Sciatic nerve (tissue), 2 donors: ENCODE data around the gene NMBR. TPM values are rescaled to one million over a fixed set of nuclear protein-coding genes. Genes with fewer than 3 reads are reported as not detected.
"Not testable (repeated sequence)": the region's sequence is repeated elsewhere in the genome, so short reads cannot be mapped to it uniquely, and the experiment has no call there.

Source experiments
- ATAC-seq: fragments of 200-7000 bp; cut with Tn5 transposase; one replicate; pipeline ENCODE4 v1.9.1; 2020; ENCODE audit warnings: mild to moderate bottlenecking, moderate library complexity
- DNase-seq: peaks from one replicate; pipeline ENCODE4 v3.0.0-alpha.2; 2020; ENCODE audit warnings: low spot score
- intact Hi-C: fragments of 100-400 bp; cut with DNase I; formaldehyde crosslinking; loops from one replicate; pipeline ENCODE4 v1.14.2; 2022
- total RNA-seq: library from RNA; stranded (reverse); fragmentation: NEBNext Ultra II Directional; extraction: Animal tissue kit (Norgen Biotek cat#: 25700); gene quantifications from one replicate; pipeline ENCODE4 v1.2.1, GENCODE V29; 2021
- donor health status: DM: no; HTN: no; CAD: no.
- donor health status: DM: no; HTN: no; CAD: no.

Gene NMBR
- total RNA-seq, 1 donor from 2014 or later: 0.45 TPM

DNA sequence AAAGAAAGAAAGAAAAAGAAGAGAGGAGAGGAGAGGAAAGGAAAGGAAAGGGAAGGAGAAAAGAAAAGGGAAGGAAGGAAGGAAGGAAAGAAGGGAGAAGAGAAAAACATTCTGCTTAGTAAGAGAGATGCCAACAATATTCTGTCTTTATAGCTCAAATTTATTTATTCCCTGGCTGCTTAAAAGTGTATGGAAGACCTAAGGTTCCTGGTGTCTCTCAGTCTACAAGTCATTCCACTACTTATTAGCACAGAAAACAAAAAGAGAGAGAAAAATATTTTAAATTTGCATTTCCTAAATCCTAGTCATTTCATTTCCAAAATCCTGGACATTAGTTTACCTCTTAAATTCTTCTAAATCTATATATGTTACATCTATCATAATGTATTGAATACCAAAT lies 67.8 kb downstream of the NMBR start:
- DNase-seq (no peak), ATAC-seq (no peak)
- intact Hi-C loops: no loop called here

GRCh38 chr6:142075516-142076101 lies 71.3 kb downstream of the NMBR start:
- no peak for DNase-seq
- intact Hi-C loops: no loop called here

GRCh38 chr6:142074516-142074915 lies 72.4 kb downstream of the NMBR start:
- DNase-seq (no peak), ATAC-seq (no peak)
- intact Hi-C loops: no loop called here

More at GRCh38 chr6:142075516-142076101, 71.3 kb downstream of the NMBR start:
- no peak for ATAC-seq

DNA sequence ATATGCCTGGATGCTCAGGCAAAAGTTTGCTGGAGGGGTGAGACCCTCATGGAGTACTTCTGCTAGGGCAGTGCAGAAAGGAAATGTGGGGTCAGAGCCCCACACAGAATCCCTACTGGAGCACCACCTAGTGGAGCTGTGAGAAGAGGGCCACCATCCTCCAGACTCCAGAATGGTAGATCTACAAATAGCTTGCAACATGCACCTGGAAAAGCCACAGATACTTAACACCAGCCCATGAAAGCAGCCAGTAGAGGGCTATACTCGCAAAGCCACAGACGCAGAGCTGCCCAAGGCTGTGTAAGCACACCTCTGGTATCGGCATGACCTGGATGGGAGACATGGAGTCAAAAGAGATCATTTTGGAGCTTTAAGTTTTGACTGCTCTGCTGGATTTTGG lies 74.9 kb downstream of the NMBR start:
- intact Hi-C loops: no loop called here

DNA sequence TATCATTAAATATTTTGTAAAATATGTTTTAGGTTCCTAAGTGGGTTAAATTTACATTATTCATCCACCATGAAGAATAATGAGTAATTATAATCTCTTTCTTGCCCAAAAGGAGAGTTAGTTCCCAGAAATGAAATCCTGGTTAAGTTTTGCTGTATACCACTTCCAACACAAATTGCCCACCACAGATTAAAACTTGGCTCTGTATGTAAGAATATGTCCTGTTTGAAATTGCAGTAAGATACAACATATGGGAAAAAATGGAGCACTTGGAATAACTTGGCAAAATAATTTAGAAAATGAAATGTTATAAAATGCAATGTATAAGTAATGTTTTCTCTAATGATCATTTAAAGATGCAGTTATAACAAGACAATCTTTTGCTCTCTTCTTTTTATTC lies 78.5 kb downstream of the NMBR start:
- DNase-seq (no peak), ATAC-seq (no peak)
- intact Hi-C loops: no loop called here

More for the DNA sequence above, 74.9 kb downstream of the NMBR start:
- ATAC-seq: no peak
- DNase-seq: no peak

GRCh38 chr6:142062861-142063260 lies 84.1 kb downstream of the NMBR start:
- intact Hi-C loops, DNase-seq, ATAC-seq: not testable (repeated sequence)

- ATAC-seq (no peak), DNase-seq (no peak)
- intact Hi-C loops: no loop called here
Observed at GRCh38 chr6:142058551-142059290, 88.2 kb downstream of the NMBR start.

GRCh38 chr6:142055219-142055618 lies 91.7 kb downstream of the NMBR start:
- ATAC-seq: no peak

GRCh38 chr6:142051404-142051803 lies 95.5 kb downstream of the NMBR start:
- ATAC-seq (no peak), DNase-seq (no peak)
- intact Hi-C loops: no loop called here

More at GRCh38 chr6:142055219-142055618, 91.7 kb downstream of the NMBR start:
- intact Hi-C loops: no loop called here
- DNase-seq: no peak

GRCh38 chr6:142048593-142048980 lies 98.3 kb downstream of the NMBR start:
- intact Hi-C loops: no loop called here
- no peak for ATAC-seq
- DNase-seq: no peak

DNA sequence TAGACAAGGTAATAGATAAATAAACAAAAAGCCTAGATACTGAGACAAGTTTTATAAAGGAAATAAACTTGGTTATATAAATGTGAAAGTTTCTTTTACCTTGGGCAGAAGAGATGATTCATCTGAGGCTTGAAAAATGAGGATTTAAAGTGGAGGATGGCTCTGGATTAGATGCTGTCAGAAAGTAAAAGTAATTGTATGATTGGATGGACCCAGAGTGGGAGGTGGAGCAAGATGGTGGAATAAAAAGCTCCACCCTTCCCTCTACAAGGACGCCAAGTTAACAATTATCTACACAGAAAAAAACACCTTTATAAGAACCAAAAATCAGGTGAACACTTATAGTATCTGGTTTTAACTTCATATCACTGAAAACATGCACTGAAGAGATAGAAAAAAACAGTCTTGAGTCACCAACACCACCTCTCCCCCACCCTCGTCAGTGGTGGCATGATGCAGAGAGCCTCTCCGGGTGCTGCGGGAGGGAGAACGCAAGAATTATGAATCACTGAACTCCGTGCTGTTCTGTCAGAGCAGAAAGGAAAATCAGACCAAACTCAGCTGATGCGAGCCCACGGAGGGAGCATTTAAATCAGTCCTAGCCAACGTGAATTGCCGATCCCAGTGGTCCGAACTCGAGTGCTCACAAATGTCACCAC lies 98.9 kb downstream of the NMBR start:
- no peak for ATAC-seq
- DNase-seq: no peak
- intact Hi-C loops: no loop called here

DNA sequence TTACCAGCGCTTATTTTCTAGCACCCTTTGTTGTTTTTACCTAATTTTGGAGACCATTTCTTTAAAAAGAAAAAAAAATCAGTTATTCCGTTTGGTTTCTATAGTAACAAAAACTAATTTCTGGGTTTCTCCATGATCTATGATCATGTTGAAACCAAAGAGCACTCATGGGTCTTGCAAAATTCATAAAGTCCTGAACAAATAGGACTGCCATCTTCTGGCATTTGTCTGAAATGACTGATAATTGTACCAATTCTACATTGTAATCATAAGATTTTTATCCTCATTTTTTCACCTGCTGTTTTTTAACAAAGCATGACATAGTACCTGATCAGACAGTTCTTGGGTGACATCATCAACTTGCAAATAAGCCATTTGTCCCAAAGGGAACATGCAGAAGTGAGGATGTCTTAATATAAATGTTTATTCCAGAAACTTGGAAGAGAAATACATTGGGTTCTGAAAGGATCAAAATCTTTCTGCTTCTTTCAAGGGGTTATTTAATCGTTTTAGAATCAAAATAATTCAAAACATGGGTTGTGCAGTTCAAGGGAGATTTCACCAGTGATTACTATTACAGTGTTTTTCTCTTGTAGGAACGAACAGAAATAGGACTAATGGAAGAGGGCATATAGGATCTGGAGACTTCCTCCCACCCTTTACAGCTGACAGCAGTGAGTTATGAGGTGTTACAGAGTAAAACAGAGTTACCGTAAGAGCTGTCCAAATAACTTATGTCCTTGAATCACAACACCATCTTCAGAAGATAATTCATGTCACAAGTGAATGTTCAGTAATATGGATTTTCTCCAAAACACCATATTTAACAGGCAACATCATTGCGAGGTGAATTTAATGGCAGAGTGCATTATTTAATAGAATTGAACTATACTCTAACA lies 101.3 kb downstream of the NMBR start:
- ATAC-seq: peak; percentile 56
- intact Hi-C loops: no loop called here
- no peak for DNase-seq

- no peak for DNase-seq
- intact Hi-C loops: no loop called here
- ATAC-seq: no peak
Observed at GRCh38 chr6:142035890-142036289, 111.0 kb downstream of the NMBR start.

- intact Hi-C loops: no loop called here
- no peak for ATAC-seq
- DNase-seq: no peak
Observed at GRCh38 chr6:142031035-142031434, 115.9 kb downstream of the NMBR start.

- DNase-seq (no peak), ATAC-seq (no peak)
- intact Hi-C loops: no loop called here
Observed at GRCh38 chr6:142030115-142030619, 116.8 kb downstream of the NMBR start.

DNA sequence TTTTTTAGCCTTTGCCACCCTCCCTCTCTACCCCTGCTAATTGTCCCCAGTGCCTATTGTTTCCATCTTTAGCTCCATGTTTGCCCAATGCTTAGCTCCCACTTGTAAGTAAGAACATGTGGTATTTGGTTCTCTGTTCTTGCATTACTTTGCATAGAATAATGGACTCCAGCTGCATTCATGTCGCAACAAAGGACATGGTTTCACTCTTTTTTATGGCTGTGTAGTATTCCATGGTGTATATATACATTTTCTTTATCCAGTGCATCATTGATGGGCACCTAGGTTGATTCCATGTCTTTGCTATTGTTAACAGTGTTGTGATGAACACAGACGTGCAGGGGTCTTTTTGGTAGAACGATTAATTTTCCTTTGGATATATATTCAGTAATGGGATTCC lies 118.4 kb downstream of the NMBR start:
- intact Hi-C loops: no loop called here
- DNase-seq (no peak), ATAC-seq (no peak)

DNA sequence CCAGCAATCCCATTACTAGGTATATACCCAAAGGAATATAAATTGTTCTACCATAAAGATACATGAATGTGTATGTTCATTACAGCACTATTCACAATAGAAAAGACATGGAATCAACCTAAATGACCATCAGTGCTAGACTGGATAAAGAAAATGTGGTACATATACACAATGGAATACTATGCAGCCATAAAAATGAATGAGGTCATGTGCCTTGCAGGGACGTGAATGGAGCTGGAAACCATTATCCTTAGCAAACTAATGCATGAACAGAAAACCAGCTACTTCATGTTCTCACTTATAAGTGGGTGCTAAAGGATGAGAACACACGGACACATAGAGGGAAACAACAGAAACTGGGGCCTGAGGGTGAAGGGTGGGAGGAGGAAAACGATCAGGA lies 119.1 kb downstream of the NMBR start:
- intact Hi-C loops, ATAC-seq, DNase-seq: not testable (repeated sequence)

GRCh38 chr6:142027074-142027473 lies 119.8 kb downstream of the NMBR start:
- DNase-seq: no peak
- no peak for ATAC-seq
- intact Hi-C loops: no loop called here

DNA sequence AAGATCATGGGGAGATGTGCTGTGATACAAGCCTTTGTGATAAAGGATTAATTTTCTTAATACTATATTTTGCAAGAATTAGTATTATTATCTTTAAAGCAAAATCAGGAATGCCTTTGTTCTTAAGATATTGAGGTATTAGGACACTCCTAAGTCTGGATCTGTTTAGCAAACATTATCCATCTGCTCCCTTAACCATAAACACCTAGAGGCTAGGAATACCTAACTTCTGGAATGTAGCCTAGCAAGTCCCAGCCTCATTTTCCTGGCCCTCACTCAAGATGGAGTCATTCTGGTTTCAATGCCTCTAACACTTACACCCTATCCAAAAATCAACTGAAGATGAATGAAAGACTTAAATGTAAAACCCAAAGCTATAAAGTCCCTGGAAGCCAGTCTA lies 120.5 kb downstream of the NMBR start:
- no peak for ATAC-seq
- DNase-seq: no peak
- intact Hi-C loops: no loop called here
